HFFc6 (cell line): ENCODE measurements around the gene CCNO. TPM values are rescaled to one million over a fixed set of nuclear protein-coding genes. Genes with fewer than 3 reads are reported as not detected.

Experiments used
- DNase-seq: peaks from one replicate; pipeline ENCODE4 v3.0.0-alpha.2; 2018
- H3K27ac Mint-ChIP-seq: 2 replicates; pipeline ENCODE4 v1.8.0; 2020; ENCODE audit warnings: mild to moderate bottlenecking, mixed read lengths
- H3K27me3 Mint-ChIP-seq: 2 replicates; pipeline ENCODE4 v1.8.0; 2021; ENCODE audit warnings: mild to moderate bottlenecking, moderate library complexity, mixed read lengths; ENCODE audit not compliant: insufficient read depth
- H3K36me3 Mint-ChIP-seq: 2 replicates; pipeline ENCODE4 v1.8.0; 2021; ENCODE audit warnings: low read depth, mixed read lengths
- H3K4me1 Mint-ChIP-seq: 2 replicates; pipeline ENCODE4 v1.8.0; 2020; ENCODE audit warnings: low read depth, mixed read lengths
- H3K4me3 Mint-ChIP-seq: 2 replicates; pipeline ENCODE4 v1.8.0; 2020; ENCODE audit warnings: mild to moderate bottlenecking, moderate library complexity, mixed read lengths
- H3K9me3 Mint-ChIP-seq: 2 replicates; pipeline ENCODE4 v1.8.0; 2020; ENCODE audit warnings: mild to moderate bottlenecking, mixed read lengths
- total RNA-seq, 6 experiments: library from RNA; stranded (reverse); fragmentation: NEBNext Ultra II Directional; extraction: Animal tissue kit (Norgen Biotek cat#: 25700); gene quantifications; 2 replicates in 1 of 6; 3 replicates in 5 of 6; pipeline ENCODE4 v1.2.3, GENCODE V29; 2021
- TF ChIP-seq, protein P1 (sequence below): fragments of 200-600 bp; sonication (generic); IDR thresholded peaks from 2 replicates; pipeline ENCODE4 v1.5.0; 2021; ENCODE audit warnings: antibody characterized with exemption, mild to moderate bottlenecking

The CCNO gene
- total RNA-seq, 6 experiments from 2014 or later = 0.11 to 0.25 (median 0.13) TPM; not detected in 2

DNA sequence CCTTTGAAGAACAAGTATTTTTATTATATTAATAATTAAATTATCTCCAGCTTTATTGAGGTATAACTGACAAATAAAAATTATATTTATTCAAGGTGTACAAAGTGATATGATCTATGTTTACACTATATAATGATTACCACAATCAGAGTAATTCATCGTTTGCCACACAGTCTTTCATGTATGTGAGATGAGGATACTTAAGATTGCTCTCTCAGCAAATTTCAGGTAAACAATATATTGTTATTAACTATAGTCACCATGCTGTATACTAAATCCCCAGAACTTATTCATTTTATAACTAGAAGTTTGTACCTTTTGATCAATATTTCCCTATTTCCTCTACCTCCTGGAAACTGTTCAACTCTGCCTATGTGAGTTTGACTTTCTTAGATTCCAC, 16.7 kb upstream of the CCNO start:
- H3K4me3 Mint-ChIP-seq = no peak overlapping the region
- H3K36me3 Mint-ChIP-seq = peaks cover 16% of the 10 kb centered on the region
- H3K27ac Mint-ChIP-seq = no peak overlapping the region
- DNase-seq = no peak
- H3K4me1 Mint-ChIP-seq = no peaks in the 10 kb centered on the region
- peaks cover 13% of the 10 kb centered on the region for H3K9me3 Mint-ChIP-seq
- TF ChIP-seq, protein P1, sequence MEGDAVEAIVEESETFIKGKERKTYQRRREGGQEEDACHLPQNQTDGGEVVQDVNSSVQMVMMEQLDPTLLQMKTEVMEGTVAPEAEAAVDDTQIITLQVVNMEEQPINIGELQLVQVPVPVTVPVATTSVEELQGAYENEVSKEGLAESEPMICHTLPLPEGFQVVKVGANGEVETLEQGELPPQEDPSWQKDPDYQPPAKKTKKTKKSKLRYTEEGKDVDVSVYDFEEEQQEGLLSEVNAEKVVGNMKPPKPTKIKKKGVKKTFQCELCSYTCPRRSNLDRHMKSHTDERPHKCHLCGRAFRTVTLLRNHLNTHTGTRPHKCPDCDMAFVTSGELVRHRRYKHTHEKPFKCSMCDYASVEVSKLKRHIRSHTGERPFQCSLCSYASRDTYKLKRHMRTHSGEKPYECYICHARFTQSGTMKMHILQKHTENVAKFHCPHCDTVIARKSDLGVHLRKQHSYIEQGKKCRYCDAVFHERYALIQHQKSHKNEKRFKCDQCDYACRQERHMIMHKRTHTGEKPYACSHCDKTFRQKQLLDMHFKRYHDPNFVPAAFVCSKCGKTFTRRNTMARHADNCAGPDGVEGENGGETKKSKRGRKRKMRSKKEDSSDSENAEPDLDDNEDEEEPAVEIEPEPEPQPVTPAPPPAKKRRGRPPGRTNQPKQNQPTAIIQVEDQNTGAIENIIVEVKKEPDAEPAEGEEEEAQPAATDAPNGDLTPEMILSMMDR = no peak
- H3K27me3 Mint-ChIP-seq = peaks cover 6% of the 10 kb centered on the region; the same call in 1 of the 2 replicates

DNA sequence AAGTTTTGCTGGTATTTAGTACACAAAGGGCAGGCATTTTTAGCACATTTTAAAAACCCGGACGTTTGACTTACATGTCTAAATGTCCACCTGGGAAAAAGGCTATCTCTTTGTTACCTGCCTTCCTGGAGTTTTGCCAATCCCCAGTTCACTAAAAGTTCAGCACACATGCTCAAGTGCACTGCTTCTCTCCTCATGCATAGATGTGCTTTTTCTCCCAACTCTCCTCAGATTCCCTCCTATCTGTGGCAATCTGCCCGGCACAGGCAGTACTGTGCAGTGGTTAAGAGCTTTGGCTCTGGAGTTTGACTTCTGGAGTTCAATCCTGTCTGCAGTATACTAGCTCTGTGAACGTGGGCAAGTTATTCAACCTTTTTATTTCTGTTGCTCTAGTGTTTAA, 8.3 kb upstream of the CCNO start:
- H3K36me3 Mint-ChIP-seq = no peaks in the 10 kb centered on the region
- H3K27me3 Mint-ChIP-seq = peaks cover 19% of the 10 kb centered on the region
- no peaks in the 10 kb centered on the region for H3K4me1 Mint-ChIP-seq
- TF ChIP-seq, protein P1 = no peak
- H3K4me3 Mint-ChIP-seq = no peak overlapping the region
- DNase-seq = no peak
- no peaks in the 10 kb centered on the region for H3K9me3 Mint-ChIP-seq
- no peak overlapping the region for H3K27ac Mint-ChIP-seq

DNA sequence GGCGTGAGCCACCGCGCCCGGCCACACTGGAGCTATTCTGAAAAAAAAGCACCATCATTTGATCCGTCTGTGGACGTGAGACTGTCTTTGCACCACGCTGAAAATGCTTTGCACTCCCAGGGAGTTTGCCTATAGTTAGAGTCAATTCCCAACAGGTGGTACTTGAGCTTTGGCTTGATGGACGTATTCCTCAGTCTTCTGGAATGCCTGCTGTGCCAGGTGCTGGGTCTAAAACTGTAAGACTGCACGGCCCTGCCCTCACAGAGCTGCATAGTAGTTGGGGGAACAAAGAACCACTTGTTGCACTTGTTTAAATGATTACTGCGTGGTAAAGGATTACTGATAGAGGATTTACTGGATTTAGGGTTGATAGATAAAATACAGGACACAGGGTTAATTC, 3.4 kb upstream of the CCNO start:
- peaks cover 13% of the 10 kb centered on the region for H3K27me3 Mint-ChIP-seq
- peaks cover 20% of the 10 kb centered on the region for H3K4me1 Mint-ChIP-seq
- DNase-seq = no peak
- TF ChIP-seq, protein P1 = no peak
- no peaks in the 10 kb centered on the region for H3K36me3 Mint-ChIP-seq
- no peak overlapping the region for H3K4me3 Mint-ChIP-seq
- H3K9me3 Mint-ChIP-seq = no peaks in the 10 kb centered on the region; the same call in 1 of the 2 replicates
- H3K27ac Mint-ChIP-seq = no peak overlapping the region

DNA sequence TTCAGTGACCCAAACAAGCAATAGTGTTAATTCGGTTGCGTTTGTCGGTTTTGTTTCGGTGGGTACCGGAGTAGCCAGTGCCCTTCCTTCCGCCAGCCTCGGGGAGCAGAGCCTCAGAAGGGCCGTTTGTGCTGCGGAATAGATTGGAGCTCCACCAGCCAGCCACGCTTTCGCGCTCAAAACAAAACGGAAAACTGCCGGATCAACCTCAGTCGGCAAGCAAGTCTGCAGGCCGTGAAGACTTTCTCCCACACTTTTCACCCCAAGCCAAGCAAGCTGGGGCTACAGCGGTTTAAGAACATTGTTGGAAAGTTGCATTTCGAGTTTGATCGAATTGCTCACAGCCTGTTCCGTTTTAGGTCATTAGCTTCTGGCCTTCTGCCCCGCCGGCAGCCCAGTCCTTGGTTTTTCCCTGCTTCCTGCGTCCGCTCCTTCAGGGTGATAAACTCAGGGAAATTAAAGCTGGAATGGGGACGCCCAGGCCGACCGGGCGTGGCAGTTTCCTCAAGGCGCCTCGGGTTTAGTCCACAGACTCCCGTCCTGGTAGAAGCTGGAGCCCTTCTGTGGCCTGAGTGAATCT, 803 bp upstream of the CCNO start:
- Mint-ChIP-seq H3K4me3 (peak overlapping the region; percentile 90), H3K4me1 (peaks cover 31% of the 10 kb centered on the region), H3K36me3 (no peaks in the 10 kb centered on the region), H3K27ac (0 out of 2 replicates have a peak overlapping the region, but pooled peaks have one; percentile 4), H3K27me3 (peaks cover 30% of the 10 kb centered on the region), H3K9me3 (no peaks in the 10 kb centered on the region; the same call in 1 of the 2 replicates)
- TF ChIP-seq, protein P1 = no peak
- DNase-seq = peak; percentile 12

DNA sequence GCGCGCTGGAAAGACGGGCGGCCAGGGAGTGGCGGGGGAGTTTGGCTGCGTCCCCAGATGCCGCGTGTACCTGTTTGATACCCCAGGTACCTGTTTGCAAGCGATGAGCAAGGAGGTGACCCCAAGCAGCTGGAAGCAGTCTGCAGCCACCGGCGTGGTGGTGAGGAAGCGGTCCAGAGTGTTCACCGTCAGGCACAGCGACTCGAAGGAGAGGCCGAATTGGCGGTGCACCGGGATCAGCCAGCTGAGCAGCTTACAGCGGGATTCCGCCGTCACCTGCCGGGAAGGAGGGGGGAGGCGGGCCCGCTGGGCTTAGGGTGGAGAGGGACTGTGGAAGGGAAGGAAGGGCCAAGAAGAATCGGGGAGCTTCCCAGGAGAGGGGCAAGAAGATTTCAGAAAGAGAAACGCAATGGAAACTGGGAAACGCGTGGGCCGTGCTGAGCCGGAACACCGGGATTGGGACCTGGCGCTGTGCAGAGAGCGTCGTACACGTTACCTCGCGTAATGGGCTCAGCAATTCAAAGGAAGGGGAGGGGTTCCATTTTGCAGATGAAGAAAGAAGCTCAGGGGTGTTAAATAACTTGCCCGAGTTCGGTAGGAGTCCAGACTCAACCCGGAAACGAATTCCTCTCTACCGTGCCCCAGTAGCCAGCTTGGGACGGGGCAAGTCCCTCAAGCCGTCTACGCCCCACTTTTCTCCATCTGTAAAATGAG, 980 bp downstream of the CCNO start:
- Mint-ChIP-seq H3K4me3 (peak overlapping the region; percentile 90), H3K9me3 (no peaks in the 10 kb centered on the region; the same call in 1 of the 2 replicates), H3K27me3 (peaks cover 48% of the 10 kb centered on the region), H3K4me1 (peaks cover 37% of the 10 kb centered on the region), H3K36me3 (no peaks in the 10 kb centered on the region), H3K27ac (no peak overlapping the region)
- no peak for DNase-seq
- TF ChIP-seq, protein P1 = no peak
